Activated CD4-positive, alpha-beta T cell treated with anti-CD3 and anti-CD28 coated beads, Interleukin-2, Interleukin-6, amounts not matched to agents 100 ng/mL and 50 ng/mL, durations not matched to agents 16 hours and 8 hours (primary cell): ENCODE measurements around the gene SH2D2A.

Experiments
- DNase-seq: peaks from one replicate; pipeline ENCODE4 v3.0.0-alpha.2; 2020

Gene SH2D2A

DNA sequence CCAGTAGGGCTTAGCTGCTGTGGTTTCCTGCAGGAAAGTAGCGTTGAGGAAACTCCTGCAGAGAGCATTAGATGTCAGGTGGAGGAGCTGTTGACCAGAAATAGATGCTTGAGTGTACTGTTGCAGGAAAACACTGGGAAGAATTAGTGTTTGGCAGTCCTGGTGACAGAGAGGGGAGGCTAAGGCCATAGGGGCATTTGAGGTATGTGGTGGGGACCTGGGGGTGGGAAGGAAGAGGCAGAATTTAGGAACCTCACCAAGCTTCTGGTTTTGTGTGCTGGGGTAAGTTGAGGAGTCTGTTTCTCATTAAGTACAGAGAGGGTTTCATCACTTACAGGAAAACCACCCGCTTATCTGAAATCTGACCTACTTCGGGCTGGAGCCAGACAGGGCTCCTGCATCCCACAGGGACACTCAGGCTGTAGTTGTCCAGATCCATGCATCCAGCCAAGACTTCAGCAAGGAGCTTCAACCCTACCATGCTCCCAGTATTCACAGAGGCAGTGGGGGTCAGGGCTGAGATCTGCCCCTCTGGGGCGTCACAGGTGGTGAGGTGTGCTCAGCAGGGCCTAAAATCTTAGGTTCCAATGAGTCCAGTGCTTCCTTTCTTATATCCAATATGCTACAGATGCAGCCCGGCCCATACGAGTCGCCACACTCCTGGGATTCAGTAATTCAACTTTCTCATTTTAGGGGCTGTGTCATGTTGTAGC is 15.1 kb downstream of the SH2D2A start:
- DNase-seq = no peak

DNA sequence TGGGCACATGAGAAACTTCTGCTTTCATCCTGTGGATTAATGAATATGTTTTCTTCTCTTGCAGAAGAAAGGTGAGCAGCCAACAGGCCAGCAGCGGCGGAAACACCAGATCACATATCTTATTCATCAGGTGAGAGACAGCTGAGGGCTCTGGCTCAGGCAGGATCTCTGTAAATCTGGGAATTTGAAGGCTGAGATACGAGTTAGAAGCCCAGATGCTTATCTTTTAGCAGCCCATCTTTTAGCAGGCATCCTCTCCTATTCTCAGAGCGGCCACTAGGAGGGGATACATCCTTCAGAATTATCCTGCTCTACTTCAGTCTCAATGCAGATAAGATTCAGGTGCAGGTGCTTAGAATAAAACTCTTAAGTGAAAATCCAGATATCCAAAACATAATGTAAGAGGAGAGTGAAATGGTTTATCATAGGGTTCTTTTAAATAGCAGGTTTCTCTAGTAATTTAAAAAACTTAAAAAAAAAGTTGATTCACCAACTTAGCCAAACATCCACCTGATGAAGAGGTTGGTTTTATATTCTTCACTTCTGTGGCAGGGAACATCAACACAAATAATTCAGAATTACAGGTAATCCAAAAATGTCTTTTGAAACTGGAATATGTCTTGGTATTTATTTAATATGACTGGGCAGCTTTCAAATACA is 19.3 kb downstream of the SH2D2A start:
- DNase-seq = peak; percentile 64

DNA sequence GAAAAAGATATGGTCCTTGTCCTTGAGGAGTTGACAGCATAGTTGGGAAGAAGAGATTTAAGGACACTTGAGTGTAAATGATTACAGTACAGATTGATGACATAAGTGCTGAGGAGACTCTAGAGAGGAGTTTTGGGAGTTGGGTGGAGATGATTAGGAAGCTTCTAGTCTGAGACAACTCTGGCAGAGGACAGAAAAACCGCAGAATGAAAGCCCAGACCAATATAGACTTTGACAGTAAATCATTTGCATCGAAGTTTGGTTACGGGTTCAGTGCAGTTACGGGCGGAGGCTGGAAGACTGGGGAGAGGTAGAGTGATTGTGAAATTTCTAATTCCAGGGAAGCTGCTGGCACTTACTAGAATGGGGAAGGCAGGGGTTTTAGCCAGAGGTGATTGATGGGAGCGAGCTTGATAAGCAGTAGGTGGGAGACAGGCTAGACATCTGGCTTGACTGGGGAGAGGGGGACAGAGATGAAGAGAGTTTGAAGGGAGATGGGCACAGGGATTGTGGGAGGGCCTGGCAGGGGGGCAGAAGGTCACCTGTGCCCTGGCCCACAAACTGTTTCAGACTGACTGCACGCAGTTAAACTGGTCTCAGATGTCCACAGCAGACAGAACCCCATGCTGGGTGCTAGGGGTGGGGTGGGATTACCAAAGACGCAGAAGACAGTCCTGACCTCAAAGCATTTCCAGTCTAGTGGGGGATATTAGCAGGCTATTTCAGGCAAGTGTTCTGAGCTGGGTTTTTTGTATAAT is 20.1 kb downstream of the SH2D2A start:
- no peak for DNase-seq

DNA sequence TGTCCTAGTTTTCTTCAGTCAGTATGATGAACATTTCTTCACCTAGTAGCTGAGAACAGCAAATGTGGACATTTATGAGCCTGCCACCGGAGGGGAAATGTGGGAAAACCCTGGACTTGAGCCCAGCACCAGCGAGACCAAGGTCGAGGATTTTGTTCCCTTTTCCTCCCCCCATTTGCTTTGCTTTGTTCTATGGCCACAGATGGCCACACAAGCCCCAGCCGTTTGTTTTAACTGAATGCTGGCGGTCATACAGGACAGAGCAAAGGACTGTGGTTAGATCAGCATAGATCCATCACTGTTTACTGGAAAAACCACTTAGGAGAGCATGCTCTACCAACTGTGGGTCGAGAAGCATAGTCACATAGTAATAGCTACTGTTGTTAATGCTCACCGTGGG is 20.9 kb downstream of the SH2D2A start:
- no peak for DNase-seq

DNA sequence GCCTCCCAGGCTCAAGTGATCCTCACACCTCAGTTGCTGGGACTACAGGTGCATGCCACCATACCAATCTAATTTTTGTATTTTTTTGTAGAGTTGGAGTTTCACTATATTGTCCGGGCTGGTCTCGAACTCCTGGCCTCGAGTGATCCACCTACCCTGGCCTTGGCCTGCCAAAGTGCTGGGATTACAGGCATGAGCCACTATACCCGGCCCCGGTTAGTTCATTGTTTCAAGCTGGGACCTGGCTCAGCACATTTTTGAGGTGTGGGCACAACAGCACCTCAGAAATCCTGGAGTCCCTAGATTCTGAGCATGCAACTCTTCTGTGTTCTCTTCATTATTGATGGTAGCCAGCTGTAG is 21.3 kb downstream of the SH2D2A start:
- no peak for DNase-seq

DNA sequence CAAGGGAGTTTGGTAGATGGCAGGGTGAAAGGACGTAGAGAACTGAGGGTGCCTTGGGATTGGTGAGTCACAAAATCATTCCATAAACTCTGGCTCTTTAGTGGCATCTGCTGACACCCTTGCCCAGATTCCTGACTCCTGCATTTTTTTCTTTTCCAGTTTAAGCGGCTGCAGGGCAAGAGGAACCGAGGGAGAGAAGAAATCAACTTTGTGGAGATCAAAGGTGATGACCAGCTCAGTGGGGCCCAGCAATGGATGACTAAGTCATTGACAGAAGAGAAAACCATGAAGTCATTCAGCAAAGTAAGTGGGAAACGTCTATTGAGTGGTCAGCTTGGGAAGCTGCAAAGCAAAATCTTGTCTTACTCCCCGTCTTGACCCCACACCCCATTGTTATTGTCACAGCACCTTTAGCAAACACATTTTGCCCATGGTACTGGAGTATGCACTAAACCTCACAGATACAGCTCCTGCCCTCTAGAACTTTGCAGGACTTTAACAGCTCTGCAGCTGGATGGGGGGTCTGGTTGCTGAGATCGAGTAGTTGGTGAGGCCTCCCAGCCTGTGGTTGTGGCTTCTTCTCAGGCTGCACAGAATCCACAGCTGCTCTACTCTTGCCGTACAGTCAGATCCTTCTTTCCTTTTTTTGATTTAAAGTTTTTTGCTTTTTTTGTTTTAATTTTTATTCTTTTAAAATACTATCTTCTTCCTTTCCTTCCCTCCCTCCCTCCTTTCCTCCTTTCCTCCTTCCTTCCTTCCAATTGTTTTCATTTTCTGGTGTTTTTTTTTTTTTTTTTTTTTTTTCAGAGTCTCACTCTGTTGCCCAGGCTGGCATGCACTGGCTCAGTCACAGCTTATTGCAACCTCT is 21.9 kb downstream of the SH2D2A start:
- DNase-seq = no peak

DNA sequence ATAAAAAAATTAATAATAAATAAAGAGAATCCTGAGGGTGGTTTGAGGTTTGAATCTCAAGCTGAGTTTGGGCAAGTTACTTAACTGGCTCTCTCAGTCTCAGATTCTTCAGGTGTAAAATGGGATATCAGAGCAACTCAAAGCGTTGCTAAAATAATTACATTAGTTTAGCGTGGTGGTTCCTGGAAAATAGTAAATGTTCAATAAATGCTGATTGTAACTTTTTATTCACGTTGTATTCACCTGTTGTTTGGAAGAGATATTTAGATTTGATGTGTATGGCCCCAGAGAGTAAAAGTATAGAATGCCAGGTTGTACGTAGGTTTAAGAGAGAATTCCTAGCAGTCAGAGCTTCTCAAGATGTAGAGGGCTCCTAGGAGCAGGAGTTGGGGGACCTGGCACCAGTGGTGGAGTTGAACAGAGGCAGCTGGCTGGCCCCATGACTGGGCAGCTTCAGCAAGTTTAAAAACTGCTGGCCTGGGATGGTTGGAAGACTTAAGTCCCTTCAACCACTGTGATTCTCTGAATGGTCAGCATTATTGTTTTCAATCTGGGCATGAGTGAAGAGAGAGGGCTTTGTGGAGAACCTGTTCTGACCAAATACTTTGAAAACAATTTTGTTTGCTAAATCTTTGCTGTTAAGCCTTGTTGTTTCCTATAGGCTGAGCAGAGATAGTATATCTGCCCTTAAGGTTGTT is 26.9 kb downstream of the SH2D2A start:
- DNase-seq = no peak

DNA sequence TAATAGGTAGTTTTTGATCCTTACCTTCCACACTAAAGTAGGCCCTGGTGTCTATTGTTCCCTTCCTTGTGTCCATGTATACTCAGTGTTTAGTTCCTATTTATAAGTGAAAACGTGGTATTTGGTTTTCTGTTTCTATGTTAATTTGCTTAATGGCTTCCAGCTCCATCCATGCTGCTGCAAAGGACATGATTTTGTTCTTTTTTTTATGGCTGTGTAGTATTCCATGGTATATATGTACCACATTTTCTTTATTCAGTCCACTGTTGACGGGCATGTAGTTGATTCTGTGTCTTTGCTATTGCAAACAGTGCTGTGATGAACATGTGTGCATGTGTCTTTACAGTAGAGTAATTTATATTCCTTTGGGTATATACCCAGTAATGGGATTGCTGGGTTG is 28.5 kb downstream of the SH2D2A start:
- DNase-seq = no peak

DNA sequence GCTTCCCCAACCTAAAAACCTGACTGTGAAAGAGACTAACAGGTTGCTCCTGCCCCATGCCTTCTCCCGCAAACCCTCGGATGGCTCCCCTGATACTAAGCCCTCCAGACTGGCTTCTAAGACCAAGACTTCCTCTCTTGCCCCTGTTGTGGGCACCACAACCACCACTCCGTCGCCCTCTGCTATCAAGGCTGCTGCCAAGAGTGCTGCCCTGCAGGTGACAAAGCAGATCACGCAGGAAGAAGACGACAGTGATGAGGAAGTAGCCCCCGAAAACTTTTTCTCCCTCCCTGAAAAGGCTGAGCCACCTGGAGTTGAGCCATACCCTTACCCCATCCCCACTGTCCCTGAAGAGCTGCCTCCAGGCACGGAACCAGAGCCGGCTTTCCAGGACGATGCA is 30.0 kb downstream of the SH2D2A start:
- DNase-seq = no peak

DNA sequence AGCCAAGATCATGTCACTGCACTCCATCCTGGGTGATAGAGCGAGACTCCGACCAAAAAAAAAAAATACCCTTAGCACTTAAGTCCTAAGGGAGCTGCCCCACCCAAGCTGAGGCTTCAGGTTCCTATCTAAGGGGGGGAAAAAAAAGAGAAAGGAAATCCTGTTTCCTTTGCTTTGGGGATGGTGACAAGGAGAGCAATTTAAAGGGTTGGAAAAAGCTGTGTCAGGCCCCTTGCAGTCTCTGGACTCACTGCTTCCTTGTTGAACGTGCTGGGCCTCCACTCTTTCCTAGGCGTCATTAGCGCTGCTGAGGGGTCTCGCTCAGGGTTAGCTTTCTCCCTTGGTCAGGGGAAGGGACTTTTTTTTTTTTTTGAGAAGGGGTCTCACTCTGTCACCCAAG is 31.2 kb downstream of the SH2D2A start:
- no peak for DNase-seq

DNA sequence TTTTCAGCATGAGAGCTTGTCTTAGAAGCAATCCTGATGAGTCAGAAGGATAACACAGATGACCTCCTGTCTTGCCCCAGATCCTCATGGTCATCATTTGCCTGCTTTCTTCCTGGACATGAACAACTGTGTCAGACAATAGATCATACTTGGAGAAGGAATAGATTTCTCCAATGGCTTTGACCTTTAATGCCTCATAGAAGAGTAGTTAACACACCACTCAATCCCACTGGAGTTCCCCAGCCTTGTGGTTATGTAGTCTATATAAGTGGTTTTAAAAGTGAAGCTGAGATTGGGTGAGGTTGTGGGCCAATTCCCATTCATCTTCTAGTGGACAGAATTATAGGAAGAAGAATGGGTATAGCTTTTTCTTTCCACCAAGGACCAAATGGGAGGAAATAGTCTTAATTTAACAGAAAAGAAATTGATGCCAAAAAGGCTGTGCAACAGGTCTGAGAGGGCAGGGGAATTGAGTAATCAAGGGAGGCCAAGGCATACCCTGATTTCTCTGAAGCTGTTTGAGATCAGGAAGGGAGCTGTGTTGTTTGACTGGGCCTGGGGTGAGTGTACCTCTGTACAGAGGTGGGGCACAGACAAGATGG is 35.0 kb downstream of the SH2D2A start:
- DNase-seq = no peak

DNA sequence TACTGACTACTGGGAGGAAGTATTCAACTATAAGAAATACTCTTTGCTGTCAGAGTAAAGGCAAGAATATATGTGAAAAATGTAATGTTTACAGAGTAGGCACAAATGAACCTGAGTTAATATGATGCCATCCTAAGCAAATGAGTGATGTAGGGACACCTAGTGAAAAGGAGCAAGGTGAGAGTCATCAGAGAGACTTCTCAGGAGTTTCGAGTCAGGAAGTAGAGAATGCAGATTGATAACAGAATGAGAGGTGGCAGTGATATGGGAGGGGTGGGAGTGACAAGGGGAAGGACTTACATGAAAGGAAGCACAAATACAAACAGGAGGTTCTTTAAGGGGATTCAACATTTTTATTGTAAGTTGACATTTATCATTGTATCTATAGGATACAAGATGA is 39.1 kb downstream of the SH2D2A start:
- no peak for DNase-seq

DNA sequence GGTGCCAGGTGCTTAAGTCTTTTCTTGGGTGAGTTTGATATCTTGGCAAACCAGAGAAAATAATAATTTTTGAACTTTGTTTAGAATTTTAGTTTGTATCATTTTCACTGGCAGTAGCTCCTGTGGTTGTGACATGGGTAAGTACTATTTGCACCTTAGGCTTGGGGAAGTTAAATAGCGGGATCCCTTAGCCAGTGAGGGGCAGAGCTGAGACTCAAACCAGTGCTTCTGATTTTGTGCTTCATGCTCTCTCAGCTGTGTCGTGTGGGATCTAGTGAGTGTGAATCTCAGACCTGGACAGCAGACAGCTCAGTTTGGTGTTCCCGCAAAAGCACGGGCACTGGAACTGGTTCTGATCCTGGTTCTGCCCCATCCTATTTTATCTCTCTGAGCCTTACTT is 39.7 kb downstream of the SH2D2A start:
- DNase-seq = no peak

DNA sequence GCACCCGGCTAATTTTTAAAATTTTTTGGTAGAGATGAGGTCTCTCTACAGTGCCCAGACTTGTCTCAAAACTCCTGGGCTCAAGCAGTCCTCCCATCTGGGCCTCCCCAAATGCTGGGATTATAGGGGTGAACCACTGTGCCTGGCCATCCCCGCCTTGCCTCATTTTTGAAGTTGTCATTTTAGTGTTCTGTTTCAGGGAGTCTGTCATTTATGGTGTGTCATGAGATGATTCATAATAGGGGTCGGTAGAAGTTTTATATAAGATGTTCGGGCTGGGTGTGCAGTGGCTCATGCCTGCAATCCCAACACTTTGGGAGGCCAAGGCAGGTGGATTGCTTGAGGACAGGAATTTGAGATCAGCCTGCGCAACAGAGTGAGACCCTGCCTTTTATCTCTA is 40.8 kb downstream of the SH2D2A start:
- peak; percentile 35 for DNase-seq

DNA sequence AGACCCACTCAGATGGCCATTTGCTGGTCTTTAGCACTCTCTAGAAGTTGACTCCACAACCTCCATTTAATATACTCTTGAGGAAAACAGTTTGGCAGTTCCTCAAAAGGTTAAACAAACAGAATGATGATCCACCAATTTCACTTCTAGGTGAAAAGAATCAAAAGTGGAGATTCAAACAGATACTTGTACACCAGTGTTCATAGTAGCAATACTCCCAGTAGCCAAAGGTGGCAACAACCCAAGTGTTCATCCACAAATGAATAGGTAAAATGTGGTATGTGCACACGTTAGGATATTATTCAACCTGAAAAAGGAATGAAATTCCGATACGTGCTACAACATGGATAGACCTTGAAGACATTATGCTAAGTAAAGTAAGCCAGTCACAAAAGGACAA is 43.0 kb downstream of the SH2D2A start:
- peak; percentile 57 for DNase-seq

DNA sequence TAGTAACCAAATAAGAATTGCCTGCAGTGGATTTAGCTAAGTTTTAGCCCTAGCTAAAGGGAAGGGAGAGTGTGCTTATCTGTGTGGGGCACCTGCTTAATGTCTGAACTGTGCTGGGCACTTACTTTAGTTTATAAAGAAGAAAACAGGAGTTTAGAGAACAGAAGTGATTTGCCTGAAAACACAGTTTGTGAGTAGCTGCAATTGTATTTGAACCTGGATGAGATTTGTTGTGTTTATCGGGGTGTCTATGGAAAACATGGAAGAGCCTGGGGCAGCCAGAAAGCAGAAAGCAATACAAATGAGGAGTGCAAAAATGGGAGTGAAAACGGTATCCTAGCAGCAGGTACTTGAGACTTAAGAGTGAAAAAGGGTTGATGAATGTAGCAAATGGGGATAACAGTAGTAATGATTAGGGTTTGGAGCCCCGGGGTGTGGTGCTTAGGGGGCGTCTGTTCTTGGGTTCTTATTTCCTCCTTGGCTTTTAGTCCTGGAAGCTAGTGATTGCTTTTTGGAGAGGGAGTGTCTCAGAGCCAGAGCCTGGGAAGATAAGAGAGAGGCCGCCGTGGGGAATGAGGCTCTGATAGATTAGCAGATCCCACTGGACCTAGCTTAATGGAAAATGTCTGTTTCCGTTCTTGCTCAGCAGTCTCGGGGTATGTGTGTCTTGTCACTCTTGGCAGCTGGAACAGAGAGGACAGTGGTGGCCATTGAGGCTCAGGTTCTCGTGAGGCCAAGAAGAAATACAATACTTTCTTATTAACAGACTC is 43.7 kb downstream of the SH2D2A start:
- no peak for DNase-seq

DNA sequence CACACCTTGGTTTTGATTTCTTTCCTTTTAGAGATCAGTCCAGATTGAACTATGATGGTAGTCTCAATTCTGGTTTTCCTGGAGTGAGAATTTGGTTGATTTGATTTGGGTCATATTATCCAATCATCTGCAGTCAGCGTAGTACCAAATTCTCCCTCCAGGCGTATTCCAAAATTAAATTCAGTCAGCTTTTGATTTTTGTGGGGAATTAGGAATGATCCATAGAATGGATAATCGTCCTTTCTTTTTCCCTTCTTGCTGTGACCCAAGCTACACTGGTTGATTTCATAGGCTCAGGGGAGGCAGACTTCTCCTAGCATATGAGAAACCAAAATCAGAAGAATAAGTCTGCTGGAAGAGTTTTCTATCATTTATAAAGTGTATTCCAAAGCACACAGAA is 44.4 kb downstream of the SH2D2A start:
- DNase-seq = no peak

DNA sequence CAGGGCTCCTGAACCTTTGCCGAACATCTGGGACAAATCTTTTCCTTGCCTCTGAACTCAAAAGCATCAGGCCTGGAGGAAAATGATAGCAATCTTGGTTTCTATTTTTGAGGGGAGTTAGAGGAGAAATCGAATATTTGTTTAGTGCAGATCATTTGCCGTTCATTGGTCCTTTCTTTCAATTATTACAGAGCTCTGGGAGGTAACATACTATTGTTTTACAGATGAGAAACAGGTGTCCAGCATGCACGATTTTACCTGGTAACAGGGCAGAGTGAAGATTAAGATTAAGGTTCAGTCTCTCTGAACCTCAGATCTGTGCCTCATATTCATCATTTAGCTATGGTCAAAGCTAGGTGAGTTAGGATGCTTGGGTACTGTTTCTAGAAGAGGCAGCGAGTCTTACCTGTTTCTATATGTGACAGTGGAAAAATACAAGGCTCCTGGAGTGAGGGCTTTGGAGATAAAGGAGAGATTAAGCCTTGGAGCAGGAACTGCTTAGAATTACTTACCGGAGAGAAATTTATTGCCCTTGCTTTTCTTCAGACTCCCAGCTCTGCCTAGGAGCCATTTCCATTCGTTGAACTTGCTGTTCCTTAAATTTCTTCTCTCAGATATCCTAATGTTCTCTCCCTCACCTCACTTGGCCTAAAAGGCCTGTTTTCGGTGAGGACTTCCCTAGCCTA is 47.9 kb downstream of the SH2D2A start:
- DNase-seq = no peak

DNA sequence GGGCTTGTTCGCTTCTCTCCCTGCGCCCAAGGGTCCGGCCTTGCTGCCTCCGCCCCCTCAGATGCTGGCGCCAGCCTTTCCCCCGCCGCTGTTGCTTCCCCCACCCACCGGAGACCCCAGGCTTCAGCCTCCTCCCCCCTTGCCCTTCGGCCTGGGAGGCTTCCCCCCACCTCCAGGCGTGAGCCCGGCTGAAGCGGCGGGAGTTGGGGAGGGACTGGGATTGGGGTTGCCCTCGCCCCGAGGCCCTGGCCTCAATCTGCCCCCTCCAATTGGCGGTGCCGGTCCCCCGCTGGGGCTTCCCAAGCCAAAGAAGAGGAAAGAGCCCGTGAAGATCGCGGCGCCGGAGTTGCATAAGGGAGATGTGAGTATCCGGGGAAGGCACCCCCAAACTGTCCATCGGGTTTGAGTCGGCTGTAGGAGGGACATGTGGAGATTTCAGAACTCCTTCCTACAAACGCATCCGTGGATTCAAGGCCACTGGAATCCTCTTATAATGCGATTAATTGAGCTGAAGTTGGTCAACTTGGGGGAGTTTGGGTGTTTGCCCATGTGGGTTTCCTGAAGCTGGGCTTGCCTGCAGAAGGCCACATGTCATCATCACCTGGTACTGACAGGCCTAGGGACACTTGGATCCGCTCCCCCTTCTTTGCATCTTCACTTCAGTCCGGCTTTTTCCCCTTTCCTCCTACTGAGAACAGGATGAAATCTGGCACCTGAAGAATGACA is 48.6 kb downstream of the SH2D2A start:
- DNase-seq = peak; percentile 38
